Cardiac fibroblast (primary cell): ENCODE measurements around the gene TMX4.

ENCODE experiments used
- DNase-seq, 2 donors: peaks; one replicate each; pipeline versions ENCODE4 v3.0.0 to v3.0.0-alpha.2; 2010; ENCODE audit warnings: low read depth in 2 of 2
- H3K4me3 ChIP-seq, 2 donors: replicated peaks in 1 of 2; 1 replicate in 1 of 2; 2 replicates in 1 of 2; pipeline ENCODE4 v1.5.1; 2011; ENCODE audit warnings: low read depth in 2 of 2, low read length in 2 of 2, mild to moderate bottlenecking in 2 of 2, moderate library complexity in 1 of 2
- CTCF ChIP-seq: IDR thresholded peaks from one replicate; pipeline ENCODE4 v1.5.1; 2011; ENCODE audit warnings: low read depth, mild to moderate bottlenecking, low read length, inconsistent platforms

TMX4 gene

GRCh38 chr20:7950387-7950786 is 69.2 kb downstream of the TMX4 start:
- no peak for DNase-seq
- TF ChIP-seq CTCF, result no peak
- H3K4me3 ChIP-seq, result no peak overlapping the region

DNA sequence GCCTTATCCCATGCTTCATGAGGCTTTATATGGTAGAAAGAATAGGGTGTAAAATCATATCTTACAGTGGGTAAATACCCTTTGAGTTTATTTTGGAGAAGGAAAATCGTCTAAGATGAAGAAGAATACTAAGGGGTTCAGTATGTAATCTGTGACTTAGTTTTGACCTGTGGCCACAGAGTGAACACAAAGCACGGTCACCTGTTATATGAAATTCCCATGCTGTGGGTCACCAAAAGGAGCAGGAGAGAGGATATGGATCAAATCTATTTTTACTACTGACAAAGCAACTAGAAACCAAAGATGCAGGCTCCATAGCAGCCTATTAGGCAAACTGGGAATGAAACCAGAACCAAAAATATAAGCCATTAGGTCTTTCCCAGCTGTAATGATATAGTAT is 75.7 kb downstream of the TMX4 start:
- H3K4me3 ChIP-seq, result no peak overlapping the region
- TF ChIP-seq CTCF, result no peak
- no peak for DNase-seq

DNA sequence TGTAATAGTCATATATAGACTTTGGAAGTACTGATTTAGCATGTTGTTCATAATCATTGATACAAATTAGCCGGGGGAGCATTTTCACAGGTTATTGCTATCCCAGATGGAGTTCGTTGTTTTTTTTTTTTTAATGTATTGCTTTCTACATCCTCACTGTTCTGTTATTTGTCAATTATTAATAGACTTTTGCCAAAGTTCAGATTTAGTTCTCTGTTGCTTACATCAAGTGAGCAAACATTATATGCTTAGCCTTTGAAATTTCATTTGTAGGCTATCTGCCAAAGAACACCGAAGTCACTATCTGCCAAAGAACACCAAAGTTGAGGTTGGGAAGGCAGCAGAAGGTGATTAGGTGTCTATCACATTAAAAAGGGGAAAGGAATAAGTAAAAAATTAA is 79.2 kb downstream of the TMX4 start, which contains the start of gene HAO1:
TSS of gene HAO1 (minus strand) at position 118 of the 400 bp plus-strand sequence. CDS start at position 82, 36 bp downstream.
- TF ChIP-seq CTCF, result no peak
- no peak within 1 kb of the TSS for H3K4me3 ChIP-seq
- DNase-seq, result no peak

- no peak overlapping the region for H3K4me3 ChIP-seq
- DNase-seq, result no peak
- no peak for TF ChIP-seq CTCF
Observed at GRCh38 chr20:7939663-7940062, 79.9 kb downstream of the TMX4 start.

DNA sequence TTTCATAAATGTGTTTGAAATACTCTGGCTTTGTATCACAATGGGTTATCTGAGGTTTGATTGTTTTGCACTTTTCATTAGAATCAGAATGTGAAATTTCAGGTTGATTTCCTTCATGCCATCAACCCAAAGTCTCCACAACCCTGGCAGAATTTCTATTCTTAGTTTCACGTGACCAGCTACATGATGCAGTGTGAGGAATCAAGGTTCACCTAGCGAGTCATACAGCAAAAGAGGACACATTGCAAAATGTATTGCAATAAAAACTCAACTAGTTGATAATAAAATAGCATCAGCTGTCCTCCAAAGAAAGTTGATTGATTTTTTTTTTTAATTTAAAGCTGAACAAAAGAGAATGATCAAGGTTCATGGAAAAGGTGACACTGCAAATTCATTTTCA is 81.5 kb downstream of the TMX4 start:
- no peak for TF ChIP-seq CTCF
- H3K4me3 ChIP-seq, result no peak overlapping the region
- DNase-seq, result peak in 1 of 2 donors; percentile 8

GRCh38 chr20:7937328-7937727 is 82.2 kb downstream of the TMX4 start:
- DNase-seq, result no peak
- no peak overlapping the region for H3K4me3 ChIP-seq
- no peak for TF ChIP-seq CTCF

DNA sequence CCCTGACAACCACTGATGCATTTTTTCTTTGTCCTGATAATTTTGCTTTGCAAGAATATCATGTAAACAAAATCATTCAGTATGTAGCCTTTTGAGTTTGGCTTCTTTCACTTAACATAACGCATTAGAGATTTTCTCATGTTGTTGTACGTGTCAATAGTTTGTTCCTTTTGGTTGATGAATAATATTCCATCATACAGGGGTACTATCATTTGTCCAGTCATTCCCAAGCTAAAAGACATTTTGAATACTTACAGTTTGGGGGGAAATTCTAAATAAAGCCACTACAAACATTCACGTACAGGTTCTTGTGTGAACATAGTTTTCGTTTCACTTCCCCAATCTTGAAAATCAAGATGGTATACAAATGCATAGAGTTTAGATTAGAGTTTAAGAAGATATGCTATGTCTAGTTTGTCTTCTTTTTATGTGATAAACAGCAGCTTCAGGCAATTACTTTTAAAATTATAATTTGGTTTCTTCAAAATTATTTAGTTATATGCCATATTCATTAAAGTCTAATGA is 84.5 kb downstream of the TMX4 start:
- H3K4me3 ChIP-seq, result no peak overlapping the region
- DNase-seq, result no peak
- TF ChIP-seq CTCF, result no peak
